GM12892 (cell line): ENCODE data around the gene MPC1.
A peak's percentile ranks its signal among the peaks of the same experiment; 100 is the strongest.
"Not testable (repeated sequence)": the region's sequence is repeated elsewhere in the genome, so short reads cannot be mapped to it uniquely, and the experiment has no call there.

Experiments
- DNase-seq: peaks from one replicate; pipeline ENCODE4 v3.0.0; 2011; ENCODE audit not compliant: insufficient read length
- FAIRE-seq: peaks from 2 replicates; lab custom pipeline; 2011; peaks lifted over from hg19 to GRCh38; lab: Jason Lieb, UNC
- POLR2A ChIP-seq: IDR thresholded peaks from 2 replicates; pipeline ENCODE4 v1.6.1; 2011; ENCODE audit warnings: low read depth, low read length, control low read depth
- POLR2AphosphoS5 ChIP-seq: IDR thresholded peaks from 2 replicates; pipeline ENCODE4 v1.6.1; 2011; ENCODE audit warnings: low read depth, low read length, control low read depth
- TAF1 ChIP-seq: IDR thresholded peaks from 2 replicates; pipeline ENCODE4 v1.6.1; 2011; ENCODE audit warnings: low read depth, mild to moderate bottlenecking, control low read depth, low read length, borderline replicate concordance

The MPC1 gene

GRCh38 chr6:166402582-166403277, 20.0 kb upstream of the MPC1 start:
- no peak for DNase-seq
- TF ChIP-seq TAF1 (no peak), POLR2A (no peak), POLR2AphosphoS5 (no peak)
- no peak for FAIRE-seq

- peak; percentile 93 for FAIRE-seq
- DNase-seq = not testable (repeated sequence)
These were observed 18.0 kb upstream of the MPC1 start for GRCh38 chr6:166400649-166401250.

GRCh38 chr6:166400181-166400580, 17.4 kb upstream of the MPC1 start:
- DNase-seq = no peak
- no peak for FAIRE-seq
- TF ChIP-seq POLR2AphosphoS5 (no peak), POLR2A (no peak), TAF1 (no peak)

- no peak for DNase-seq
- no peak for FAIRE-seq
- TF ChIP-seq TAF1 = no peak
- no peak for TF ChIP-seq POLR2A
- TF ChIP-seq POLR2AphosphoS5 = no peak
These were observed 15.6 kb upstream of the MPC1 start for GRCh38 chr6:166398348-166398747.

GRCh38 chr6:166397849-166398248, 15.1 kb upstream of the MPC1 start:
- FAIRE-seq (no peak), DNase-seq (no peak)
- TF ChIP-seq TAF1 (no peak), POLR2AphosphoS5 (no peak), POLR2A (no peak)

DNA sequence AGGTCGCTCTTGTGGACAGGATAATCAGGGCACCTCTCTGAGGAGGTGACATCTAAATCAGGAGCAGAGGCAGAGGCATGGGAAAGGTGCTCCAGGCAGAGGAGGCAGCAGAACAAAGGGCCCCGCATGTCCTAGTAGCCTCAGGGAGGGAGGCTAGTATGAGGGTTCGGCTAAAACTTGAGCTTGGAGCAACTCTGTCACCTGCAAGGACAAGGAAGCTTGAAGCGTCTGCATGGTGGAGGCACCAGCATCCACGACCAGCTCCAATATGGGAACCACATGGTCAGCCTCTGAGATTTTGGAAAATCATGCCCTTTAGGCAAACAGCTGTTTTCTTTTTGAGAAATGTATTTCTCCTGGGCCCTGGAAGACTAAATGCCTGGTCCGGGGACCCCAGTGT, 13.0 kb upstream of the MPC1 start:
- TF ChIP-seq POLR2A (no peak), POLR2AphosphoS5 (no peak), TAF1 (no peak)
- DNase-seq (no peak), FAIRE-seq (no peak)

DNA sequence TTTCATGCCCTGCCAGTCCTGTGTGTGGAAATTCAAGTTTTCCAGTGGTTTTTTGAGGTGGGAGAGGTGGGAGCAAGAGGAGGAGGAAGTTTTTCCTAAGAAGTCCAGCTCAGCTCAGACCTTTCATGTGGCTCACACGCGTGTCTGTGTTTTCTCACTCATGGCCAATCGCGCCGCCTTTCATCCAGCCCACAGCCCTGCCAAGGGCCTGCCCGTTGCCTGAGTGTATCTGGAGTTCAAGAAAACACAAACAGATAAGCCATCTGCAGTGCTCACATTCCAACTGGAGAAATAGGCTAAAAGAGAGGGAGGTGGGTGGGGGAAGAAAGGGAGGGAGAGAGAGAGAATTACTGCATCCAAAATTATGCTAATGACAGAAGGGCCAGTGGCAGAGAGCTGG, 12.6 kb upstream of the MPC1 start:
- DNase-seq (no peak), FAIRE-seq (no peak)
- no peak for TF ChIP-seq POLR2A
- TF ChIP-seq TAF1 = no peak
- no peak for TF ChIP-seq POLR2AphosphoS5

DNA sequence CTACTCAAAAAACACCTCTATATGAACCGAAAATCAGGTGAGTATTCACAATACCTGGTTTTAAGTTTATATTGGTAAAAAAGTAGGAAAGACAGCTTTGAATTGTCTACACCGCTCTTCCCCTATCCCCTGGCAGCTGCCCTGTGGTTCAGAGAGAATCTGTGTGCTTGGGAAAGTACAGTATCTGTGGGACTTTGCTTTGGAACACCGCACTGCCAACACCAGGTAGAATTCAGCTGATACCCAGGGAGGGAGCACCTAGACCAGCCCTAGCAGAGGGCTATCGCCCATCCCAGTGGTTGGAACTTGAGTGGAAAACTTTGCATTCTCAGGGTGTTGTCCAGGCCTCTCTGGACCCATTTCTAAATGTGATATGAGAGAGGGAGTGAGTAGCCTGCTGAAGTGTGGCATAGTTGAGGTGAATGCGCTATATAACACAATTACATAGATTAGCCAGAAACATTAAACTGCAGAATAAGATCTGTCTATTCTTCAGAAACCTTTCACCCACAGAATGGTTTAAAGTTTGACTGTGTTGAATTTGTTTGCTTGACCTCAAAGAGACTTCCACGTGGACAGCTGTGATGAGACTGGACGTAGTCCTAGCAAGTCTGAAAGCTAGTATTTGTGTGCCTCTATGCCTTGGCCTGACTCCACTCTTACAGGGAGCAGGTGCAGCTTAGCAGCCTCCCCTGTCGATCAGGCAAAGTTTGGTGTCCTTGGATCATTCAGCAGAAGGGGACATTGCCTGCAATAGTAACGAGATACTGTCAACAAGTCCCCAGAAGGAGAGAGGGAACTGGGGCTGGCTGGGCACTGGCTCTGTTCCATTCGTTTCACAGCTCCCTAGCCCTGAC, 11.5 kb upstream of the MPC1 start:
- FAIRE-seq (no peak), DNase-seq (no peak)
- TF ChIP-seq POLR2AphosphoS5 = no peak
- TF ChIP-seq TAF1 = no peak
- no peak for TF ChIP-seq POLR2A

GRCh38 chr6:166393535-166393823, 10.7 kb upstream of the MPC1 start:
- FAIRE-seq (no peak), DNase-seq (no peak)
- TF ChIP-seq POLR2A (no peak), POLR2AphosphoS5 (no peak), TAF1 (no peak)

DNA sequence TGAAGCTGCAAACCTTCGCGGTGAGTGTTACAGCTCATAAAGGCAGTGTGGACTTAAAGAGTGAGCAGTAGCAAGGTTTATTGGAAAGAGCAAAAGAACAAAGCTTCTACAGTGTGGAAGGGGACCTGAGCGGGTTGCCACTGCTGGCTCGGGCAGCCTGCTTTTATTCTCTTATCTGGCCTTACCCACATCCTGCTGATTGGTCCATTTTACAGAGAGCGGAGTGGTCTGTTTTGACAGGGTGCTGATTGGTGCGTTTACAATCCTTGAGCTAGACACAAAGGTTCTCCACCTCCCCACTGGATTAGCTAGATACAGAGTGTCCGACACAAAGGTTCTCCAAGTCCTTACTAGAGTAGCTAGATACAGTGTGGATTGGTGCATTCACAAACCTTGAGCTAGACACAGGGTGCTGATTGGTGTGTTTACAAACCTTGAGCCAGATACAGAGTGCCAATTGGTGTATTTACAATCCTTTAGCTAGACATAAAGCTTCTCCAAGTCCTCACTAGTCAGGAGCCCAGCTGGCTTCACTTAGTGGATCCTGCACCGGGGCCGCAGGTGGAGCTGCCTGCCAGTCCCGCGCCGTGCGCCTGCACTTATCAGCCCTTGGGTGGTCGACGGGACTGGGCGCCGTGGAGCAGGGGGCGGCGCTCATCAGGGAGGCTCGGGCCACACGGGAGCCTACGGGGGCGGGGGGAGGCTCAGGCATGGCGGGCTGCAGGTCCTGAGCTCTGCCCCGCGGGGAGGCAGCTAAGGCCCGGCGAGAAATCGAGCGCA, 10.2 kb upstream of the MPC1 start:
- DNase-seq, FAIRE-seq: not testable (repeated sequence)

- FAIRE-seq = no peak
- no peak for DNase-seq
- TF ChIP-seq POLR2A (no peak), POLR2AphosphoS5 (no peak), TAF1 (no peak)
These were observed 6.4 kb upstream of the MPC1 start for GRCh38 chr6:166389119-166389518.

GRCh38 chr6:166388290-166389004, 5.7 kb upstream of the MPC1 start:
- TF ChIP-seq POLR2A (no peak), POLR2AphosphoS5 (no peak), TAF1 (no peak)
- FAIRE-seq = no peak
- no peak for DNase-seq
